ENCODE results near the gene AHCYL2. TPM values are rescaled to one million over a fixed set of nuclear protein-coding genes. Genes with fewer than 3 reads are reported as not detected.

Gene AHCYL2
- total RNA-seq (2022; extraction: Qiagen RNA extraction) = 4.8 to 5.7 TPM (median 5.4 TPM) in 5 replicates

GRCh38 chr7:129224251-129225205 is at the start of gene AHCYL2:
Gene AHCYL2, plus strand, starts transcription at chr7:129225030.

GRCh38 chr7:129188372-129188891 is 36.4 kb upstream of the AHCYL2 start, which contains the start of gene SMO:
Gene SMO, plus strand, starts transcription at chr7:129188633. Its CDS starts 519 bp downstream, at chr7:129189152.

GRCh38 chr7:129433847-129434674 is 209.2 kb downstream of the AHCYL2 start, which contains the start of gene STRIP2:
Gene STRIP2, plus strand, starts transcription at chr7:129434432. Its CDS starts 41 bp downstream, at chr7:129434473.

Other genes with a start within 250 kb of the AHCYL2 start
- gene TNPO3, start 169.9 kb upstream of the AHCYL2 start, total RNA-seq (2022; extraction: Qiagen RNA extraction) = 38.0 to 44.9 TPM (median 39.0 TPM) in 5 replicates
- 4.5 to 6.2 TPM (median 5.9 TPM) in 5 replicates for gene TSPAN33, start 80.3 kb upstream of the AHCYL2 start, total RNA-seq (2022; extraction: Qiagen RNA extraction)
- gene SMO, start 36.4 kb upstream of the AHCYL2 start, total RNA-seq (2022; extraction: Qiagen RNA extraction) = 11.8 to 15.3 TPM (median 13.6 TPM) in 5 replicates
- gene STRIP2, start 209.4 kb downstream of the AHCYL2 start, total RNA-seq (2022; extraction: Qiagen RNA extraction) = 4.5 to 6.9 TPM (median 6.0 TPM) in 5 replicates

All from A549 treated with AZD2906 at 1 μM for 4 hours (cell line).